ENCODE data around the gene SLC25A36. TPM values are rescaled to one million over a fixed set of nuclear protein-coding genes. Genes with fewer than 3 reads are reported as not detected.

The SLC25A36 gene
- total and polyA plus RNA-seq, 11 donors, result 36.0 to 78.0 (median 56.6) TPM

DNA sequence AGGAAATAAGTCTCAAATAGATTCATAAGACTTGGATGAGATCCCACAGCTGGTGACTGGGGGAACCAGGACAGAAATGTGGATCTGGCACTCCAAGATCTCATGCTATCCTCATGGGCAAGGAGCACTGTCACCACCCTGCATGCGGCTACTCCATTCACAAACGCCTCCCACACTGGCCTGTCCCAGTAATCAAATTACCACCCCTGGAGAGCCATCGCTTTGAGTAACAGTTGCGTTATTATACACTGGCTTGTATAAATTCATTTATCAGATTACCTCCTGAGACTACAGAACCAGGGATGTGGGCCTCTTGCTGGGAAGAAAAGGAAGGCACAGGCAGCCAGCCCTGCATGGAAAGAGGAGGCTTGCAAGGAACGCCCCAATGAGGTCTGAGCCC is 27.9 kb upstream of the SLC25A36 start:
- WGBS, 4 donors, result 72 to 77% (median 75%) methylated on average over 5 of the region's 5 CpGs
- no peak for ATAC-seq
- intact Hi-C loops (cut with DNase I), result no loop called here

GRCh38 chr3:140914384-140914945 is 27.2 kb upstream of the SLC25A36 start:
- Histone ChIP-seq H3K4me3 (no peak overlapping the region), H3K4me1 (peaks cover 0 to 14% (median 0%) of the 10 kb centered on the region in 12 donors), H3K9me3 (no peaks in the 10 kb centered on the region), H3K36me3 (no peaks in the 10 kb centered on the region), H3K27me3 (no peaks in the 10 kb centered on the region), H3K27ac (no peak overlapping the region)
- ATAC-seq, result no peak
- 79 to 82% (median 80%) methylated on average over 4 of the region's 4 CpGs for WGBS, 4 donors
- TF ChIP-seq CTCF (IDR thresholded peaks at IDR 0.05) (no peak), POLR2A (IDR thresholded peaks at IDR 0.05) (no peak)
- intact Hi-C loops (cut with DNase I), result no loop called here
- DNase-seq, result no peak

More for the DNA sequence above, 27.9 kb upstream of the SLC25A36 start:
- DNase-seq, result no peak
- no peaks in the 10 kb centered on the region for H3K27me3 ChIP-seq
- H3K9me3 ChIP-seq, result no peaks in the 10 kb centered on the region
- peaks cover 0 to 14% (median 0%) of the 10 kb centered on the region in 12 donors for H3K4me1 ChIP-seq
- no peak overlapping the region for H3K4me3 ChIP-seq
- H3K36me3 ChIP-seq, result no peaks in the 10 kb centered on the region
- no peak overlapping the region for H3K27ac ChIP-seq
- TF ChIP-seq CTCF (IDR thresholded peaks at IDR 0.05) (no peak), POLR2A (IDR thresholded peaks at IDR 0.05) (no peak)

DNA sequence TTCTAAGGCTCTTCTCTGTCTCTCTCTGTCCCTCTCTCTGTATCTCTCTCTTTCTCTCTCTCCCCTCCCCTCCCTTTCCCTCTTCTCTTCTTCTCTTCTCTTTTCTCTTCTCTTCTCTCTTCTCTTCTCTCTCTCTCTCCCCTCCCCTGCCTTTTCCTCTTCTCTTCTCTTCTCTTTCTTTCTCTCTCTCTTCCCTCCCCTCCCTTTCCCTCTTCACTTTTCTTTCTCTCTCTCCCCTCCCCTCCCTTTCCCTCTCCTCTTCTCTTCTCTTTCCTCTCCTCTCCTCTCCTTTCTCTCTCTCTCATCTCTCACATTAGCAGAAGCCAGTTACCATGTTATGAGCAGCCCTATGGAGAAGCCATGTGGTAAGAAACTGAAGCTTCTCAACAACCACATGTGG is 25.0 kb upstream of the SLC25A36 start:
- Histone ChIP-seq H3K27ac (no peak overlapping the region), H3K9me3 (no peaks in the 10 kb centered on the region), H3K4me3 (no peak overlapping the region), H3K27me3 (no peaks in the 10 kb centered on the region), H3K4me1 (peaks cover 0 to 14% (median 0%) of the 10 kb centered on the region in 12 donors), H3K36me3 (no peaks in the 10 kb centered on the region)
- TF ChIP-seq POLR2A (IDR thresholded peaks at IDR 0.05), result no peak
- TF ChIP-seq CTCF (IDR thresholded peaks at IDR 0.05), result no peak
- DNase-seq, result no peak
- intact Hi-C loops (cut with DNase I), result loop anchor here in 1 of 10 donors (5.0 kb wide), 1 partner anchor 41 kb away; no protein-coding TSS in a partner anchor
- no peak for ATAC-seq

GRCh38 chr3:140917772-140918171 is 23.9 kb upstream of the SLC25A36 start:
- H3K27me3 ChIP-seq, result no peaks in the 10 kb centered on the region
- WGBS, 4 donors, result 57 to 65% (median 64%) methylated on average over 5 of the region's 5 CpGs
- no peaks in the 10 kb centered on the region for H3K36me3 ChIP-seq
- DNase-seq, result peak; percentile 39 to 75 (median 57)
- intact Hi-C loops (cut with DNase I), result loop anchor here in 1 of 10 donors (5.0 kb wide), 1 partner anchor 40 kb away; no protein-coding TSS in a partner anchor
- no peak overlapping the region for H3K4me3 ChIP-seq
- peaks cover 0 to 18% (median 0%) of the 10 kb centered on the region in 12 donors for H3K4me1 ChIP-seq
- ATAC-seq, result peak; percentile 88 to 94 (median 90)
- H3K27ac ChIP-seq, result peak overlapping the region in 8 of 12 donors; percentile 9 to 70 (median 38)
- TF ChIP-seq CTCF (IDR thresholded peaks at IDR 0.05) (no peak), POLR2A (IDR thresholded peaks at IDR 0.05) (no peak)
- H3K9me3 ChIP-seq, result no peaks in the 10 kb centered on the region
